ENCODE data around the gene SLC38A5.

DNA sequence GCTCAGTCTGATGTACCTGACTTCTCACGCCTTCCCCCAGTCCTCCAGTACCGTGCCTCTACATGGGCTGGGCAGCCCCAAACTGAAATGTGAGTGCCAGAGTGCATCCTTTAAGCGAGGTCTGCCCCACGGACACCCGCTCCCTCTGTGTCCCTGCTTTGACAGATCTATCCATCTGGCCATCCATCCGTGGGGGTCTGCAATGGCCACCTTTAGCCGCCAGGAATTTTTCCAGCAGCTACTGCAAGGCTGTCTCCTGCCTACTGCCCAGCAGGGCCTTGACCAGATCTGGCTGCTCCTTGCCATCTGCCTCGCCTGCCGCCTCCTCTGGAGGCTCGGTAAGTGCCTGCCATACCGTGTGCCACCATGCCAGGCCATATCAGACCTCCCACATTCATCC is 39.6 kb upstream of the SLC38A5 start:
- TF ChIP-seq, protein P1, sequence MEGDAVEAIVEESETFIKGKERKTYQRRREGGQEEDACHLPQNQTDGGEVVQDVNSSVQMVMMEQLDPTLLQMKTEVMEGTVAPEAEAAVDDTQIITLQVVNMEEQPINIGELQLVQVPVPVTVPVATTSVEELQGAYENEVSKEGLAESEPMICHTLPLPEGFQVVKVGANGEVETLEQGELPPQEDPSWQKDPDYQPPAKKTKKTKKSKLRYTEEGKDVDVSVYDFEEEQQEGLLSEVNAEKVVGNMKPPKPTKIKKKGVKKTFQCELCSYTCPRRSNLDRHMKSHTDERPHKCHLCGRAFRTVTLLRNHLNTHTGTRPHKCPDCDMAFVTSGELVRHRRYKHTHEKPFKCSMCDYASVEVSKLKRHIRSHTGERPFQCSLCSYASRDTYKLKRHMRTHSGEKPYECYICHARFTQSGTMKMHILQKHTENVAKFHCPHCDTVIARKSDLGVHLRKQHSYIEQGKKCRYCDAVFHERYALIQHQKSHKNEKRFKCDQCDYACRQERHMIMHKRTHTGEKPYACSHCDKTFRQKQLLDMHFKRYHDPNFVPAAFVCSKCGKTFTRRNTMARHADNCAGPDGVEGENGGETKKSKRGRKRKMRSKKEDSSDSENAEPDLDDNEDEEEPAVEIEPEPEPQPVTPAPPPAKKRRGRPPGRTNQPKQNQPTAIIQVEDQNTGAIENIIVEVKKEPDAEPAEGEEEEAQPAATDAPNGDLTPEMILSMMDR (IDR thresholded peaks at IDR 0.05) = no peak
- TF ChIP-seq POLR2A (IDR thresholded peaks at IDR 0.05) = no peak

Data from lower leg skin (tissue), 3 donors.